Right lobe of liver (tissue), 6 donors: ENCODE results near the gene SGPP2. TPM values are rescaled to one million over a fixed set of nuclear protein-coding genes. Genes with fewer than 3 reads are reported as not detected.

Experiments used
- ATAC-seq, 4 donors: fragments of 200-7000 bp; cut with Tn5 transposase; one replicate each; pipeline ENCODE4 v1.9.1; 2020; ENCODE audit warnings: mild to moderate bottlenecking in 4 of 4, moderate library complexity in 4 of 4
- DNase-seq, 3 donors: peaks; one replicate each; pipeline ENCODE4 v3.0.0-alpha.2; 2020
- H3K27ac ChIP-seq, 3 donors: fragments of 200-600 bp; one replicate each; pipeline ENCODE4 v1.8.0; 2022
- H3K27me3 ChIP-seq, 2 donors: fragments of 200-600 bp; one replicate each; pipeline ENCODE4 v1.8.0; 2022
- H3K36me3 ChIP-seq, 4 donors: fragments of 200-600 bp; sonication (generic) in 1 of 4; one replicate each; pipeline versions ENCODE4 v1.5.1 to v1.8.0; 2017 to 2022; ENCODE audit warnings: control low read depth in 1 of 4
- H3K4me1 ChIP-seq, 4 donors: fragments of 200-600 bp; sonication (generic) in 1 of 4; one replicate each; pipeline versions ENCODE4 v1.5.1 to v1.8.0; 2017 to 2022; ENCODE audit warnings: control low read depth in 1 of 4
- H3K4me3 ChIP-seq, 3 donors: fragments of 200-600 bp; one replicate each; pipeline ENCODE4 v1.8.0; 2022
- H3K9me3 ChIP-seq, 4 donors: fragments of 200-600 bp; sonication (generic) in 1 of 4; one replicate each; pipeline versions ENCODE4 v1.5.1 to v1.8.0; 2017 to 2022; ENCODE audit warnings: control low read depth in 1 of 4
- POLR2A ChIP-seq: fragments of 450-650 bp; IDR thresholded peaks from one replicate; pipeline ENCODE4 v1.6.1; 2017; ENCODE audit warnings: antibody characterized with exemption, mild to moderate bottlenecking
- WGBS: methylation state at CpG from one replicate; pipeline ENCODE4 v1.1.6; 2018; ENCODE audit warnings: low coverage, low lambda C conversion rate; ENCODE audit not compliant: insufficient coverage; ENCODE audit errors: missing lambda C conversion rate; 5-methylcytosine and 5-hydroxymethylcytosine counted together
- intact Hi-C, 2 donors: fragments of 100-400 bp; cut with DNase I; formaldehyde crosslinking; loops; one replicate each; pipeline versions ENCODE4 v1.11.2 to v1.14.1; 2022
- long read RNA-seq: library from polyadenylated mRNA; unstranded; transcript quantifications from one replicate; pipeline ENCODE4 v2.0.0, GENCODE V29; 2019
- total RNA-seq, 6 experiments: library from RNA; depleted of rRNA in 2 of 6; stranded (reverse); fragments of >200 nt in 2 of 6; fragmentation: NEBNext Ultra II Directional in 3 of 6; extraction: Animal tissue kit (Norgen Biotek cat#: 25700) in 3 of 6; gene quantifications; one replicate each; pipeline versions ENCODE4 v1.1.0 to v1.2.4, GENCODE V29; 2016 to 2023
- TF ChIP-seq, protein P1 (sequence below), 4 donors: fragments of 200-600 bp in 3 of 4; fragments of 450-650 bp in 1 of 4; IDR thresholded peaks; one replicate each; pipeline versions ENCODE4 v1.5.1 to v1.8.0; 2016 to 2022; ENCODE audit warnings: antibody characterized with exemption in 4 of 4, mild to moderate bottlenecking in 2 of 4
- donor health status: DM: no; HTN: yes; CAD: no.
- donor health status: DM: no; HTN: no; CAD: no.
- donor health status: DM: no; HTN: no; CAD: no.
- donor health status: DM: no; HTN: yes; CAD: no.
- donor health status: DM: no; HTN: yes; CAD: no.

SGPP2 gene, protein sequence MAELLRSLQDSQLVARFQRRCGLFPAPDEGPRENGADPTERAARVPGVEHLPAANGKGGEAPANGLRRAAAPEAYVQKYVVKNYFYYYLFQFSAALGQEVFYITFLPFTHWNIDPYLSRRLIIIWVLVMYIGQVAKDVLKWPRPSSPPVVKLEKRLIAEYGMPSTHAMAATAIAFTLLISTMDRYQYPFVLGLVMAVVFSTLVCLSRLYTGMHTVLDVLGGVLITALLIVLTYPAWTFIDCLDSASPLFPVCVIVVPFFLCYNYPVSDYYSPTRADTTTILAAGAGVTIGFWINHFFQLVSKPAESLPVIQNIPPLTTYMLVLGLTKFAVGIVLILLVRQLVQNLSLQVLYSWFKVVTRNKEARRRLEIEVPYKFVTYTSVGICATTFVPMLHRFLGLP
- total RNA-seq = under 1 TPM; 0.14 to 0.25 (median 0.18) TPM
- long read RNA-seq = 0 reads

DNA sequence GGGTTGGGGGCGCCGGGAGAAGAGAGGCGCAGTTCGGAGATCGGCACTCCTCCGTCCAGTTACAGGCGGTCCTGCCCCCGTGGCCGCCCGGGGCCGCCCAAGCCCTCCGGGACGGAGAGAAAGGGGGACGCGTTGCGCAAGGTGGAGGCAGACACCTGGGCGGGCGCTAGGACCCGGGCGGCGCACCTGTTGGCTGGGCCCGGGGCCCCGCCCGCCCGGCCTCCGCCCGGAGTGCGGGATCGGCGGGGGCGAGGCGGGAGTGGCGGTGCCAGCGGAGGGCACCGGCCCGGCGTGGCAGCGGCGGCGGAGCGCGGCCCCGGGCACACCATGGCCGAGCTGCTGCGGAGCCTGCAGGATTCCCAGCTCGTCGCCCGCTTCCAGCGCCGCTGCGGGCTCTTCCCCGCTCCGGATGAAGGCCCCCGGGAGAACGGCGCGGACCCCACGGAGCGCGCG is at the start of gene SGPP2:
SGPP2 (plus strand) TSS at position 268 of the 453 bp plus-strand sequence; CDS start at position 328, 60 bp downstream.
- peaks cover 0 to 11% of the 10 kb centered on the region in 2 donors for H3K27me3 ChIP-seq
- DNase-seq = peak in 2 of 3 donors; percentile 21 to 54
- peak; percentile 45 to 69 (median 56) for ATAC-seq
- intact Hi-C loops = no loop called here
- H3K9me3 ChIP-seq = no peaks in the 10 kb centered on the region
- H3K27ac ChIP-seq = no peak within 1 kb of the TSS
- peak within 1 kb of the TSS; percentile 25 to 49 (median 32) for H3K4me3 ChIP-seq
- no CpG with 5 or more reads among the region's 61 CpGs for WGBS
- peaks cover 0 to 6% (median 0%) of the 10 kb centered on the region in 4 donors for H3K4me1 ChIP-seq
- H3K36me3 ChIP-seq = no peaks in the 10 kb centered on the region
- TF ChIP-seq, protein P1, sequence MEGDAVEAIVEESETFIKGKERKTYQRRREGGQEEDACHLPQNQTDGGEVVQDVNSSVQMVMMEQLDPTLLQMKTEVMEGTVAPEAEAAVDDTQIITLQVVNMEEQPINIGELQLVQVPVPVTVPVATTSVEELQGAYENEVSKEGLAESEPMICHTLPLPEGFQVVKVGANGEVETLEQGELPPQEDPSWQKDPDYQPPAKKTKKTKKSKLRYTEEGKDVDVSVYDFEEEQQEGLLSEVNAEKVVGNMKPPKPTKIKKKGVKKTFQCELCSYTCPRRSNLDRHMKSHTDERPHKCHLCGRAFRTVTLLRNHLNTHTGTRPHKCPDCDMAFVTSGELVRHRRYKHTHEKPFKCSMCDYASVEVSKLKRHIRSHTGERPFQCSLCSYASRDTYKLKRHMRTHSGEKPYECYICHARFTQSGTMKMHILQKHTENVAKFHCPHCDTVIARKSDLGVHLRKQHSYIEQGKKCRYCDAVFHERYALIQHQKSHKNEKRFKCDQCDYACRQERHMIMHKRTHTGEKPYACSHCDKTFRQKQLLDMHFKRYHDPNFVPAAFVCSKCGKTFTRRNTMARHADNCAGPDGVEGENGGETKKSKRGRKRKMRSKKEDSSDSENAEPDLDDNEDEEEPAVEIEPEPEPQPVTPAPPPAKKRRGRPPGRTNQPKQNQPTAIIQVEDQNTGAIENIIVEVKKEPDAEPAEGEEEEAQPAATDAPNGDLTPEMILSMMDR (IDR thresholded peaks at IDR 0.05) = no peak
- TF ChIP-seq POLR2A = no peak

DNA sequence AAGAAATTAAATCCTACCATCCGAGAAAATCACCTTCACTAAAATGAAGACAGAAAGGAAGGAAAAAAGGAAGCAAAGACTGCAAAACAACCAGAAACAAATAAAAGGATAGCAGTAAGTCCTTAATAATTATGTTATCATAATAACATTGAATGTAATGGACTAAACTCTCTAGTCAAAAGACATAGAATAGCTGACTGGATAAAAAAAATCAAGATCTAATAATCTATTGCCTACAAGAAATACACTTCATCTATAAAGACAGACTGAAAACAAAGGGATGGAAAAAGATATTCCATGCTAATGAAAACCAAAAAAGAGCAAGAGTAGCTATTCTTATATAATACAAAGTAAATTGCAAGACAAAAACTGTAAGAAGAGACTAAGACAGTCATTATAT is 48.5 kb upstream of the SGPP2 start:
- Histone ChIP-seq H3K4me3 (no peak overlapping the region), H3K27ac (no peak overlapping the region), H3K4me1 (no peaks in the 10 kb centered on the region), H3K9me3 (no peaks in the 10 kb centered on the region), H3K36me3 (no peaks in the 10 kb centered on the region), H3K27me3 (no peaks in the 10 kb centered on the region)
- no peak for TF ChIP-seq POLR2A
- TF ChIP-seq, protein P1 (IDR thresholded peaks at IDR 0.05) = no peak
- ATAC-seq (no peak), DNase-seq (no peak)
- 56% methylated on average over 1 of the region's 1 CpG for WGBS
- intact Hi-C loops = no loop called here

DNA sequence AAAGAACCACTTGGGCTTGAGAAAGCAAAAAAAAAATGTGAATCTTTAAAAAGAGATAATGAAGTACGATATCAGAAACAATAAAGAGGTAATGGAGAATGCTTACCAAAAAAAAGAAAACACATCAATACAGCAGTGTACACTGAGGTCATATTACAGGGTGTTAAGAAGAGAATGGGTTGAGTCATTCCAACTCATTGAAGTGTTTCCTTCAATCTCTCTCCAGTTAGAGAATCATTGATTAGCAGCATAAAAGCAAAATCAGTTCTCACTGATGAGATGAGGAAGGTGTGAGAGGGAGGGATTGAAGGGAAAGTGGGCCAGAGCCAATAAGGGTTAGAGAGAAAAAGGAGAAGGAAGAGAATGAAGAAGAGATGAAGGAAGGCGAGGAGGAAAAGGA is 43.9 kb upstream of the SGPP2 start:
- Histone ChIP-seq H3K4me3 (no peak overlapping the region), H3K27me3 (no peaks in the 10 kb centered on the region), H3K9me3 (no peaks in the 10 kb centered on the region), H3K36me3 (no peaks in the 10 kb centered on the region), H3K27ac (no peak overlapping the region), H3K4me1 (no peaks in the 10 kb centered on the region)
- TF ChIP-seq POLR2A = no peak
- TF ChIP-seq, protein P1 (IDR thresholded peaks at IDR 0.05) = no peak
- ATAC-seq (no peak), DNase-seq (no peak)
- intact Hi-C loops = no loop called here
- 65% methylated on average over 2 of the region's 2 CpGs for WGBS

DNA sequence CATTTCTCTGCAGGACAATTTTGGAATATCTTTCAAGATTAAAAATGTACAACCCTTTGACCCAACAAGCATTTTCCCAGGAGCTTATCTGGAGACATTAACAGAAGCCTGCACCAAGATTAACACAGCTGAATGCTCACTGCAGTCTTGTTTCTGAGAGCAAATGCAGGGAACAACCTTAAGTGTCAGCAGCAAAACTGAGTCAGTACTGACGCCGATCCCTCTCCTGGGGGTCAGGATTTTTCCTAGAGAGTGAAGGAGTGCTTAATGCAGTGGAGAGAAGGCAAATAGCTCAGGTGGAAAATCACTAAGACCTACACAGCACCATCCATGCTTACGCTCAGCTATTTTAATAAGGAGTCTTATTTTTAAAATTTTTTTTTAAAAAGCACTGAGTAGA is 42.8 kb upstream of the SGPP2 start:
- Histone ChIP-seq H3K4me3 (no peak overlapping the region), H3K36me3 (no peaks in the 10 kb centered on the region), H3K27ac (no peak overlapping the region), H3K9me3 (no peaks in the 10 kb centered on the region), H3K27me3 (no peaks in the 10 kb centered on the region), H3K4me1 (no peaks in the 10 kb centered on the region)
- no peak for TF ChIP-seq POLR2A
- TF ChIP-seq, protein P1 (IDR thresholded peaks at IDR 0.05) = no peak
- ATAC-seq (no peak), DNase-seq (no peak)
- WGBS = 42% methylated on average over 3 of the region's 3 CpGs
- intact Hi-C loops = no loop called here
